Erythroblast (primary cell): Measurements from ENCODE around the gene SCAMP3.
"Not testable (repeated sequence)": the region's sequence is repeated elsewhere in the genome, so short reads cannot be mapped to it uniquely, and the experiment has no call there.

Experiments used
- GATA1 ChIP-seq: IDR thresholded peaks from 2 replicates; pipeline ENCODE4 v1.6.1; 2011; ENCODE audit warnings: low read depth, mild to moderate bottlenecking, control low read depth, low read length, moderate library complexity
- POLR2A ChIP-seq: IDR thresholded peaks from 2 replicates; pipeline ENCODE4 v1.6.1; 2011; ENCODE audit warnings: mild to moderate bottlenecking, low read length

GRCh38 chr1:155214702-155215101, 47.5 kb downstream of the SCAMP3 start:
- TF ChIP-seq POLR2A, GATA1: not testable (repeated sequence)
